Measurements from ENCODE around the gene ODAD4.

- TF ChIP-seq CTCF (conservative IDR thresholded peaks at IDR 0.05; ENCODE audit: low read length) (no peak), EZH2phosphoT487 (IDR thresholded peaks at IDR 0.05; ENCODE audit: borderline replicate concordance) (no peak)
Observed at GRCh38 chr17:41967921-41968578, 37.6 kb downstream of the ODAD4 start.

All from Loucy (cell line).